Psoas muscle (tissue), 8 donors: ENCODE results near the gene ACSS2. TPM values are rescaled to one million over a fixed set of nuclear protein-coding genes. Genes with fewer than 3 reads are reported as not detected.

Source experiments
- ATAC-seq, 4 donors: fragments of 200-7000 bp; cut with Tn5 transposase; one replicate each; pipeline ENCODE4 v1.9.1; 2020; ENCODE audit warnings: moderate library complexity in 3 of 4, mild to moderate bottlenecking in 2 of 4
- DNase-seq, 2 donors: peaks; one replicate each; pipeline ENCODE4 v3.0.0-alpha.2; 2020
- H3K27ac ChIP-seq: fragments of 200-600 bp; one replicate; pipeline ENCODE4 v1.8.0; 2022
- H3K27me3 ChIP-seq, 3 donors: fragments of 200-600 bp in 1 of 3; one replicate each; pipeline versions ENCODE4 v1.6.1 to v1.8.0; 2013 to 2022; ENCODE audit warnings: low read length in 2 of 3, mild to moderate bottlenecking in 2 of 3, moderate library complexity in 1 of 3; ENCODE audit not compliant: insufficient read depth in 3 of 3
- H3K36me3 ChIP-seq, 2 donors: fragments of 200-600 bp in 1 of 2; one replicate each; pipeline versions ENCODE4 v1.6.1 to v1.8.0; 2013 to 2022; ENCODE audit warnings: low read depth in 1 of 2, mild to moderate bottlenecking in 1 of 2, moderate library complexity in 1 of 2; ENCODE audit not compliant: insufficient read depth in 1 of 2
- H3K4me1 ChIP-seq: fragments of 200-600 bp; one replicate; pipeline ENCODE4 v1.8.0; 2022
- H3K4me3 ChIP-seq: fragments of 200-600 bp; one replicate; pipeline ENCODE4 v1.8.0; 2022; ENCODE audit warnings: mild to moderate bottlenecking
- H3K9me3 ChIP-seq: fragments of 200-600 bp; one replicate; pipeline ENCODE4 v1.8.0; 2022
- CTCF ChIP-seq: fragments of 200-600 bp; IDR thresholded peaks from one replicate; pipeline ENCODE4 v1.8.0; 2022; ENCODE audit warnings: antibody characterized with exemption
- WGBS, 3 donors: extraction: QIAGEN DNeasy Blood & Tissue Kit; methylation state at CpG; one replicate each; pipeline versions ENCODE4 v1.1.6 to v1.1.7; 2013; 5-methylcytosine and 5-hydroxymethylcytosine counted together
- intact Hi-C, 2 donors: fragments of 100-400 bp; cut with DNase I; formaldehyde crosslinking; loops; one replicate each; pipeline versions ENCODE4 v1.11.0 to v1.14.2; 2022
- polyA plus RNA-seq, 3 donors: library from polyadenylated mRNA; stranded (reverse); fragments of 200-250 nt; gene quantifications; one replicate each; pipeline ENCODE4 v1.2.3, GENCODE V29; 2013
- total RNA-seq, 4 donors: library from RNA; stranded (reverse); fragmentation: NEBNext Ultra II Directional in 2 of 4; extraction: Animal tissue kit (Norgen Biotek cat#: 25700) in 2 of 4; gene quantifications; one replicate each; pipeline versions ENCODE4 v1.2.1 to v1.2.4, GENCODE V29; 2021 to 2023
- donor health status: healthy with polysubstance abuse.
- donor health status: DM: no; HTN: no; CAD: no; lungs with moderate emphysema.
- donor health status: Bipolar disorder and iron deficiency.
- donor health status: healthy.
- donor health status: DM: yes; HTN: yes; CAD: no.
- donor health status: DM: no; HTN: no; CAD: no.
- donor health status: DM: no; HTN: no; CAD: no.
- donor health status: DM: yes; HTN: yes; CAD: no.

The ACSS2 gene
- total and polyA plus RNA-seq, 7 donors, result 15.9 to 161 (median 106) TPM

DNA sequence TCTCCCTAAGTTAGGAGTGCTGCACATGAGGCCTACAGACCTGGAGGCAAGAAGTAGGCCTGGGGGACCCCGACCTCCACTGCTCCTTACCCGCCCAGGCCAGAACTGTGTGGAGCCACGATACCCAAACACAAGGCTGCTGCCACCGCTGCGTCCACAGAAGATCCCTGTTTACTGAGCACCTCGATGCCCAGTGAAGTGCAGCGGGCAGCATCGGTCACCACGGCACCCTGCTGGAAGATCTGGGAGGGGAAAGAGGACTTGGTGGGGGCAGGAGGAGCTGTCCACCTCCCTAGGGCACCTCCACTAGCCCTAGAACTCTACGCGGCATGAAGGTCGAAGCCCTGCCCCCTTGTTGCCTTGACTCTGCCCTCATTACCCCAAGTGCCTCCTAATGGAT lies 13.7 kb upstream of the ACSS2 start:
- no peaks in the 10 kb centered on the region for H3K27me3 ChIP-seq
- ATAC-seq (peak in 3 of 4 donors; percentile 23 to 32 (median 26)), DNase-seq (no peak)
- 67 to 92% (median 85%) methylated on average over 12 of the region's 12 CpGs for WGBS, 3 donors
- peak overlapping the region; percentile 46 for H3K27ac ChIP-seq
- TF ChIP-seq CTCF, result no peak
- peaks cover 25% of the 10 kb centered on the region for H3K4me1 ChIP-seq
- H3K36me3 ChIP-seq, result peaks cover 0 to 19% of the 10 kb centered on the region in 2 donors
- intact Hi-C loops, result no loop called here
- H3K4me3 ChIP-seq, result peak overlapping the region; percentile 34
- H3K9me3 ChIP-seq, result no peaks in the 10 kb centered on the region

GRCh38 chr20:34863421-34863965 lies 12.9 kb upstream of the ACSS2 start:
- Histone ChIP-seq H3K27me3 (no peaks in the 10 kb centered on the region), H3K27ac (peak overlapping the region; percentile 46), H3K36me3 (peaks cover 0 to 12% of the 10 kb centered on the region in 2 donors), H3K4me3 (peak overlapping the region; percentile 34), H3K9me3 (no peaks in the 10 kb centered on the region), H3K4me1 (peaks cover 25% of the 10 kb centered on the region)
- WGBS, 3 donors, result 57 to 66% (median 62%) methylated on average over 29 to 32 of the region's 32 CpGs
- ATAC-seq (peak in 3 of 4 donors; percentile 39 to 48 (median 42)), DNase-seq (peak in 1 of 2 donors; percentile 61)
- intact Hi-C loops, result no loop called here
- TF ChIP-seq CTCF, result no peak

GRCh38 chr20:34864216-34864615 lies 12.2 kb upstream of the ACSS2 start:
- H3K27ac ChIP-seq, result peak overlapping the region; percentile 46
- 81 to 97% (median 83%) methylated on average over 5 of the region's 5 CpGs for WGBS, 3 donors
- ATAC-seq (peak in 1 of 4 donors; percentile 15), DNase-seq (no peak)
- H3K4me1 ChIP-seq, result peaks cover 25% of the 10 kb centered on the region
- H3K4me3 ChIP-seq, result no peak overlapping the region
- H3K36me3 ChIP-seq, result peaks cover 0 to 5% of the 10 kb centered on the region in 2 donors
- no peaks in the 10 kb centered on the region for H3K9me3 ChIP-seq
- no peak for TF ChIP-seq CTCF
- intact Hi-C loops, result no loop called here
- H3K27me3 ChIP-seq, result no peaks in the 10 kb centered on the region

- DNase-seq (no peak), ATAC-seq (no peak)
- H3K27me3 ChIP-seq, result no peaks in the 10 kb centered on the region
- 76 to 91% (median 76%) methylated on average over 7 of the region's 7 CpGs for WGBS, 3 donors
- TF ChIP-seq CTCF, result no peak
- intact Hi-C loops, result loop anchor here (5.0 to 10.0 kb wide), 4 partner anchors 39 to 223 kb away; partner anchors contain the start of gene TRPC4AP (in 2 of the 2)
- no peaks in the 10 kb centered on the region for H3K36me3 ChIP-seq
- peak overlapping the region; percentile 96 for H3K27ac ChIP-seq
- H3K4me1 ChIP-seq, result peaks cover 12% of the 10 kb centered on the region
- no peaks in the 10 kb centered on the region for H3K9me3 ChIP-seq
- peak overlapping the region; percentile 81 for H3K4me3 ChIP-seq
Measured at GRCh38 chr20:34871320-34871926, 5.0 kb upstream of the ACSS2 start.
